SIG-M5 (cell line): ENCODE data around the gene HOXD4.

ENCODE experiments used
- DNase-seq: peaks from one replicate; lab custom pipeline; 2025; lab: John Stamatoyannopoulos, UW

The HOXD4 gene

GRCh38 chr2:176139661-176140512 is 11.5 kb upstream of the HOXD4 start:
- DNase-seq: no peak

DNA sequence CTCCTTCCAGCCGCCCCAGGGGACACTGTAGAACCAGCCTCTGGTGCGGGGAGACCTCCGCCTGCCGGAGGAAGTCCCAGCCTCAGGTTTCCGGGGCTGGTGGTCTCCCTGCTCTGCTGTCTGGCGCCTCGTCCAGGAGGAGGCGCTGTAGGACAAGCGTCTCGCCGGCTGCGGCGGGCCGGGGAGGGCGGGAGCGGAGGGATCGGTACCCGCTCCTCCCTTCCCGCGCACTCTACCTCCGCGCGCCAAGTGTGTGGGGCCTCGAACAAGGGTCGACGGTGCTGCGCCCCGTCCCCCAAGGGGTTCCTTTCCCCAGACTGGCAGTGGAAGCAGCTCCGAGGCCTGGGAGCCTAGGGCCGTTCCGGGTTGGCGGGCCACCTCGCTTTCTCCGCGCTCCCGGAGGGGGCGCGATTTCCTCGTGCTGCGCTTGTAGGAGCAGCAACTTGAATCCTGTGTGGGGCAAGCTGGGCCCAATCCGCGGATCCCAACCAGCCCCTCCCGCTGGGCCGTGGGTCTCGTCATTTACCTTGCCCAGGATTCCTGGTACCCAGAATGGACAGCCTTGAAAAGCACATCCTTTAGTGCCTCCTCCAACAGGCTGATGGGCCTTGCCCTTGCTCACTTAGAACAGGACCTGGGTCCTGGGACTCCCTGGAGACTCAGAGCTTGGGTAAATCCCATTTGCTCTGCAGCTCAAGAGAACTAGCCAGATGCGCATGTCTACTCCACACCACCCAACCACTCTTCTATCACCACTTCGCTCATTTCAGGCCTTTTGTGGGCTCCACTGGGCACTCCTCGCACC is 10.6 kb upstream of the HOXD4 start:
- DNase-seq: no peak

DNA sequence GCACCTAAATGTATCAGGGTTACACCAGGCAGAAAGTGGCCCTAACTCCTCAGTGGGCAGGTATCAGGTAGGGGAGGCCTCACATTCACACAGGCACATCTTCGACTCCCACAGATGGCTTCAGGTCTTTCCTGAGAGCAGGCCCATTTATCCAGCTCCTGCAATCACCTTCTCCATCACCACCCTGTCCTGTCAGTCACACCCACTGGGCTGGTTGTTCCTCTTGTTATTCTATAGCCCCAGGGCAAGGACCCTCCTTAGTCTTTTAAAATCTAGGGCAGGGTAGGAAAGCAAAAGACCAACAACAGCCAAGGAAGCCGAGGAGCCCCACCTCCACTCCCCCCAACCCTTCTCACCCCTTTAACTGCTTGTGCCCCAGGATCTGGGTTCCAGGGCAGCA is 9.1 kb upstream of the HOXD4 start:
- DNase-seq: no peak

DNA sequence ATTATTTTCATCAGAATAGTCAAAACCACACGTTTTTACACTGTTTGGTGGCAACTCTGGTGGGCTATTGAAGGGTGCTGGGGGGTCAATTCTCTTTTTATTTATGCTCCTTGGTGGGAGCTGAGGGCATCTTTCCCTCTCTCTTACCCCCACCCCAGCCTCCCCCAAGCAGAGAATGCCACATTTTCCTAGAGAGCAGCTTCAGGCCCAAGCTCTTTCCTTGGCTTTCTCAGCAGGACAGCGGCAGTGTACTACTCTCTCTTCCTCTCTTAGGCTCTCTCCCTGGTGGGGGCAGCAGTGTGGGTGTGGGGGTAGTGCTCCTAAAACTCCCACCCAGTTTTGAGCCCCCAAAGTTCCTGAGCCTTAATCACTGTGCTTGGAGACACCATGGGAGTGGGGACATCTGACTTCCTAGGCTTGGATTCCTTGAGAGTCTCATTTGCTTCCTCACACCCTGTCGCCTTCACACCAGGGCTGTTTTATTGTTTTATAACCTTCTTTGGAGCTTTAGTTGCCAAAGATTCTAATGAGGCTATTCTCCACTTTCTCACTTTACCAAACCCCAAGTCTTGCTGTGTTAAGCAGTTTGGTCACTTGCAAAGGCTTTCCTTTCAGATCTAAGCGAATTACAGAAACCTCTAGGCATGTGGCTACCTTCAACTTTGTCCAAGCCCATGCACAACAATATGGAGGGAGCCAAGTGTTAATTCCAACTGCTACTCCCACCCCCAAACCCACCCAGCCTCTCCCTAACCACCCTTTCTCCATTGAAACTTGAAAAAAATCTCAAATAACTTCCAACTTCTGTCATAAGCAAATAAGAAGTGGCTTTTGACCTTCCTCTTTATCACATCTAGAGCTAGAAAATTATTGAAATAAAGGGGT is 6.0 kb upstream of the HOXD4 start:
- DNase-seq: no peak

- DNase-seq: no peak
Observed at GRCh38 chr2:176146101-176146500, 5.2 kb upstream of the HOXD4 start.

GRCh38 chr2:176146645-176147044 is 4.7 kb upstream of the HOXD4 start:
- DNase-seq: no peak

GRCh38 chr2:176147210-176147799 is 4.0 kb upstream of the HOXD4 start:
- DNase-seq: no peak

DNA sequence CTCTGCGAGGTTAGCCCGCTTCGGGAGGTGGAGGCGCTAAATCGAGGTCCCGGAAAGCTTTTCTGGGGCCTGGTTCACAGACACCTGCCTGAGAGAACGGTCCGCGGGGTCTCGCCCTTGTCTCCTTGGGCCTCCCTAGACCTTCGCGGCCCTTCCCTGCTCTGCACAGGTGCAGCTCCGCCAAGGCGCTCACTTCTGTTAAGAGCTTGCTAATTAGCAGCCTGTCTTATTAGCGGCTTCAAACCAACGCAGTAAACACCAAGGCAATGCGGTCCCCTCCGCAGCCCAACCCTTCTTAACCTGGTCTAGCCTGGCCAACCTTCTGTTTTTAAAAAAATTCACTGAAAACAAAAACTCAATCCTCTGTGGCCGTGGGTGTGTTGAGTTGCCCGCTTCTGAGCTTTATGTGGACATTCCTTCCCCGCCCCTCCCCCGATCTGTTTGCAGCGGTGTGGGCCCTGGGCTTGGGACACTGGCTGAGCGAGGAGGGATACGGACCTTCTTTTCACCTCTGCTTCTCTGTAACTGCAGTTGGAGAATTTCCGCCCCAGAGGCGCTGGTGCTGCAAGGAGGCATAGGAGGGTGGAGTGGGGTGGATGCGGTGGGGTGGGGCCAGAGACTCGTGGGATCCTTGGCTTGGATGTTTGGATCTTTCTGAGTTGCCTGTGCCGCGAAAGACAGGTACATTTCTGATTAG is 3.4 kb upstream of the HOXD4 start:
- no peak for DNase-seq

DNA sequence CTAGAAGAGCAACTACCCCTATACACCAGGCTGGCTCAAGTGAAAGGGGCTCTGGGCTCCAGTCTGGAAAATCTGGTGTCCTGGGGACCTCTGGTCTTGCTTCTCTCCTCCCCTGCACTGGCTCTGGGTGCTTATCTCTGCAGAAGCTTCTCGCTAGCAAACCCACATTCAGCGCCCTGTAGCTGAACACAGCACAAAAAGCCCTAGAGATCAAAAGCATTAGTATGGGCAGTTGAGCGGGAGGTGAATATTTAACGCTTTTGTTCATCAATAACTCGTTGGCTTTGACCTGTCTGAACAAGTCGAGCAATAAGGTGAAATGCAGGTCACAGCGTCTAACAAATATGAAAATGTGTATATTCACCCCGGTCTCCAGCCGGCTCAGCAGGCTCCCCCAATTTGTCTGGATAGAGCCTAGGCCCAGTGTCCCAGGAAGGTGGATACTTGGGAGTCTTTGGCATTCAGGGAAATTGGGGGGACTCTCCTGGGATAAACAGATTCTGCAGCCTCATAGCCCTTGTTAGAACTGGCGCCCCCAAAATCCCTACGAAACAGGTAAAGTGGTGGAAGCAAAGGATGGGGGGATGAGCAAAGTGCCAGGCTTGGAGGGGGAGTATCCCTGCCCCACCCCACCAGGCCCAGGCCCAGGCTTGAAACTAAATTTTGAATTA is 2.5 kb upstream of the HOXD4 start:
- no peak for DNase-seq

DNA sequence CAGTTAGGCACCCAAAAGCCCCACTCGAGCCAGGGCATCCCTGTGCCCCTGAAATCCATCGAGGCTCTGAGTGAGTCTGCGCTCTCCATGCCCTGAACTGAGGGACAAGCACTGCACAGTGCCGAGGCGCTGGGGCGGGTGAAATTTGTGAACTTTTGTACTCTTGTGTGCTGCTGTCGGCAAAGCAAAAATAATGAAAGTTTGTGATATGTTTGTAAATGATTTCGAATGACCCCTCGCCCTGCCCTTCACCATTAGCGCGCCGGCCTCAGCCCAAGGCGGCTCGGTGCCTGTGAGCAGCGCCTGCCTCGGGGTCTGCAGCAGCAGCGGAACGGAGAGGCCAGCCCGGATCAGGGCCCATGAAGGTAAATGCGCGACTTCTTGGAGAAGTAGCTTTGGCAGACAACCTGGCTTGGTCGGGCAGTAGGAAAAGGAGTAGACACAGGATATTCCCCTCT is 1.8 kb upstream of the HOXD4 start:
- no peak for DNase-seq

DNA sequence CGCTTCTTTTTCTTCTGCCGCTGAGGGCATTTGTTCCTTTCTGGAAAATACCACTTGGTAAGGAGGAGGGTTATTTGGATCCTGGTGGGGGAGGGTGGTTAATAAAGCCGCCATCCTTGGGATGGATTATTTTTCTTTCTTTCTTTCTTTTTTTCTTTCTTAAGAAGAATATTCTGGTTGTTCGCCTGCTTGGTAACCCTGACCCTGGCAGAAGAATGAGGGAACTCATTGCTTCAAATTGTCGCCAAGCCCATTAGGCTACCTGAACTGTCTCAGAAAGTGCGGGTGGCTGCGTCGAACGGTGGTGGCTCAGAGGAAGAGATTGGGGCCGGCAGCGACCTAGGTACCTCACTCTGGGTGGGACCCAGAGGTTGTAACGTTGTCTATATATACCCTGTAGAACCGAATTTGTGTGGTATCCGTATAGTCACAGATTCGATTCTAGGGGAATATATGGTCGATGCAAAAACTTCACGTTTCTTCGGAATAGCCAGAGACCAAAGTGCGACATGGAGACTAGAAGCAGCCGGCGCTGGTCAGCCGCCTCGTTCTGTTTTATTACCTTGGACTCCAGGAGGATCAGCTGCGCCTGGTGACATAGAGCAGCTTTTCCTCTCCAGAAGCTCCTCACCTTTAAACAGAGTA is 1.3 kb upstream of the HOXD4 start:
- DNase-seq: no peak

GRCh38 chr2:176150584-176151441 is 537 bp upstream of the HOXD4 start:
- DNase-seq: no peak

DNA sequence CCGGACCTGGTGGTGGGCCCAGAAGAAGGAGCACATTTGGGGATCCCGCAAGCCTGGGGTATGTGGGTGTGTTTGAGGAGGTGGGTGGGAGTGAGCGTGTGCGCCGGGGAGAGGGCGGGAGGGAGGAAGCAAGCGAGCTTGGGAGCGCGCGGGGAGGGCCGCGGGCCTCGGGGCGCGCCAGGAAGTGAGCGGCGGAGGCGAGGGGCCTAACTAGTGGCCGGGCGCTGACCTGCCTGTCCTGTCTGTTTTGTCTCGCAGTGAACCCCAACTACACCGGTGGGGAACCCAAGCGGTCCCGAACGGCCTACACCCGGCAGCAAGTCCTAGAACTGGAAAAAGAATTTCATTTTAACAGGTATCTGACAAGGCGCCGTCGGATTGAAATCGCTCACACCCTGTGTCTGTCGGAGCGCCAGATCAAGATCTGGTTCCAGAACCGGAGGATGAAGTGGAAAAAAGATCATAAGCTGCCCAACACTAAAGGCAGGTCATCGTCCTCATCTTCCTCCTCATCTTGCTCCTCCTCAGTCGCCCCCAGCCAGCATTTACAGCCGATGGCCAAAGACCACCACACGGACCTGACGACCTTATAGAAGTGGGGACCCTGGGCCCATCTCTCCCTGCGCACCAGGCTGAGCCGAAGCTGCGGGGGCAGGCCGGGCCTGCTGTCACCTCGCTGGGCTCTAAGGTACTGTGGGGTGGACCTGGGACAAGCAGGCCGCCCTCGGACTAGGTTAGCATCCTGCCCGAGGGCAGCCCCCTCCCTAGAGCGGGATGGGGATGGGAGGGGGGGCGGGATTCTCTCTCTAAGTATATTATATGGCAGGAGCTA is 1.2 kb downstream of the HOXD4 start:
- no peak for DNase-seq

GRCh38 chr2:176154576-176155252 is 3.4 kb downstream of the HOXD4 start:
- DNase-seq: no peak

DNA sequence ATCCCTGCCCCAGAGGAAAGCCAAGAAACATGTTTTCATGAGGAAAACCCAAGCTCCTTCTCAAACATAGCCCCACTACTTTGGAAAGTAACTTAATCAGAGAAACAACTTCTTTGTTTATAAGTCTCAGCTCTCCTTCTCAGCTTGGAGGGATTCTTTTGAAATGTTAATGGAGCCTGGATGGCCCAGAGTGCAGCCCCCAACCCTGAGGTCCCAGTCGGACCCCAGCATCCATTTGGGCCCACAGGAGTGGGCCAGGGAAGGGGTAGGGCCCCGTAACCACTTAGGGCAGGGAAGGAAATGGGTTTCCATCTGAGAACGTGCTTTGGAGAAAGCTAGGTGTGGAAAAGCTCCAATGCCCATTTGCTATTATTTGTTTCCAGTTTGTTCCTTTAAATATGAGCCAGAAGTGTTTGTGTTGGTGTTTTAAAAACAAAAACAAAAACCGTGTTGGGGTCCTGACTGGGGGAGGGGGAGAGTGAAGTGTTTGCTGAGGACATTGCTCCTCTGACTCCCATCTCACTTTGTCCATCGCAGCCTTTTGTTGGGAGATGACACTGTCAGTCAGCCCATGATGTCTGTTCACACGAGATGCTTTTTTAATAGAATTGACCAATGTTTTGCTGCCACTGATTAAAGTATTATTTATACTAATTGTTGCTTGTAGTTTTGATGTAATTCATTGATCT is 4.2 kb downstream of the HOXD4 start:
- DNase-seq: no peak

DNA sequence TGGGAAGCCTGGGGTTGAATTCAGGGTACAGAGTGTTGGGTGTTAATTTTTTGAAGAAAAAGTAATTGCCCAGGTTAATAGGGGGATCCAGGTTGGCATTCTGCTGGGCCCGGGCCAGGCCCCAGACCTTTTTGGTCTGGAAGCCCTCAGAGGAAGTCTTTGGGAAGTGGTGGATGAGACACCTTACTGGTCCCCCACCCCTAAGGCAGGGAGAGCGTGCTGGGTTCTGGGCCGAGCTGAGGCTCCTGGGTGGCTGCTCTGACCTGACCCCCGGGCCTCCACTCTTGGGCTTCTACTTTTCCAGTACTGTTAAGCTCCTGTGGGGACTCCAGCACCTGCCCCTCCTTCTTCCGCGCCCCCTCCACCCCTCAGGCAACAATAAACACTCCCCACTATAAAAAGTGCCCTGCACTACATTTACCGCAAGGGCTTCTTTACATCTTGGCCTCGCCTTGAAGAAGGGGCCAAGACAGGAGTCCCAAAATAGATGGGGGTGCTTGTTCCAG is 5.0 kb downstream of the HOXD4 start:
- DNase-seq: no peak
